ENCODE measurements around the gene NANOS2.

DNA sequence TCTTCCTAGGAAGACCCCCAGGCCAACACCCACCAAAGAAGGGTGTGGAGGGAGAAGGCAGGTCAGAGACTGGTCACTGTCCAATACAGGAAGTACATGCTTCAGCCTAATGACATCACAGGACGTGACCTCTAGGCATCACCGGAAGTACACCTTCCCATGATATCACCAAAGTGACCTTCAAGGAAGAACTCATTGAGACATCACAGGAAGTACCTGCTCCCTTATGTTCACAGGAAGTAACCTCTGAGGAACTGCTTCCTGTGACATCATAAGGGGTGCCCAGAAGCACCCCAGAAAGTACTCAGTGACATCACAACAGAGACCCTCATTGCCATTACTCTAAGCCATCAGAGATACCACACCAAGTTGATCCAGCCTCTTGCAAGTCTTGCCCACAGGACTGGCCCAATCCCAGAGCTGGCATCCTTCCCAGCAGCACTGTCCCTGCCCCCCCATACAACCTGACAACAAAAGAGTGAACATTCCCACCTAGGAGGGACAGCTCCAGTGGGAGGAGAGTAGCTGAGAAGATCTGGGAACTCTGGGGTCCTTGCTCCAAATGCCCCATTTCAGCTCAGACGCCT is 24.2 kb upstream of the NANOS2 start:
- TF ChIP-seq, protein P1, sequence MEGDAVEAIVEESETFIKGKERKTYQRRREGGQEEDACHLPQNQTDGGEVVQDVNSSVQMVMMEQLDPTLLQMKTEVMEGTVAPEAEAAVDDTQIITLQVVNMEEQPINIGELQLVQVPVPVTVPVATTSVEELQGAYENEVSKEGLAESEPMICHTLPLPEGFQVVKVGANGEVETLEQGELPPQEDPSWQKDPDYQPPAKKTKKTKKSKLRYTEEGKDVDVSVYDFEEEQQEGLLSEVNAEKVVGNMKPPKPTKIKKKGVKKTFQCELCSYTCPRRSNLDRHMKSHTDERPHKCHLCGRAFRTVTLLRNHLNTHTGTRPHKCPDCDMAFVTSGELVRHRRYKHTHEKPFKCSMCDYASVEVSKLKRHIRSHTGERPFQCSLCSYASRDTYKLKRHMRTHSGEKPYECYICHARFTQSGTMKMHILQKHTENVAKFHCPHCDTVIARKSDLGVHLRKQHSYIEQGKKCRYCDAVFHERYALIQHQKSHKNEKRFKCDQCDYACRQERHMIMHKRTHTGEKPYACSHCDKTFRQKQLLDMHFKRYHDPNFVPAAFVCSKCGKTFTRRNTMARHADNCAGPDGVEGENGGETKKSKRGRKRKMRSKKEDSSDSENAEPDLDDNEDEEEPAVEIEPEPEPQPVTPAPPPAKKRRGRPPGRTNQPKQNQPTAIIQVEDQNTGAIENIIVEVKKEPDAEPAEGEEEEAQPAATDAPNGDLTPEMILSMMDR (conservative IDR thresholded peaks at IDR 0.05; ENCODE audit: low read depth, low read length): no peak
- no peak for TF ChIP-seq BHLHE40 (IDR thresholded peaks at IDR 0.05; ENCODE audit: low read depth, low read length)
- TF ChIP-seq SMC3 (IDR thresholded peaks at IDR 0.05; ENCODE audit: low read depth, low read length): no peak
- TF ChIP-seq RAD21 (IDR thresholded peaks at IDR 0.05; ENCODE audit: low read length): no peak
- TF ChIP-seq, protein P2, sequence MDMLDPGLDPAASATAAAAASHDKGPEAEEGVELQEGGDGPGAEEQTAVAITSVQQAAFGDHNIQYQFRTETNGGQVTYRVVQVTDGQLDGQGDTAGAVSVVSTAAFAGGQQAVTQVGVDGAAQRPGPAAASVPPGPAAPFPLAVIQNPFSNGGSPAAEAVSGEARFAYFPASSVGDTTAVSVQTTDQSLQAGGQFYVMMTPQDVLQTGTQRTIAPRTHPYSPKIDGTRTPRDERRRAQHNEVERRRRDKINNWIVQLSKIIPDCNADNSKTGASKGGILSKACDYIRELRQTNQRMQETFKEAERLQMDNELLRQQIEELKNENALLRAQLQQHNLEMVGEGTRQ (IDR thresholded peaks at IDR 0.05; ENCODE audit: low read depth, low read length): no peak
- TF ChIP-seq POLR2A (IDR thresholded peaks at IDR 0.05; ENCODE audit: low read depth, low read length): no peak
